Hypothalamus (tissue), 51 donors: ENCODE data around the gene ZNF580.
A peak's percentile ranks its signal among the peaks of the same experiment; 100 is the strongest.

ENCODE experiments used
- DNase-seq, 51 donors: peaks; one replicate each; lab custom pipeline; 2025; lab: John Stamatoyannopoulos, UW

The ZNF580 gene

DNA sequence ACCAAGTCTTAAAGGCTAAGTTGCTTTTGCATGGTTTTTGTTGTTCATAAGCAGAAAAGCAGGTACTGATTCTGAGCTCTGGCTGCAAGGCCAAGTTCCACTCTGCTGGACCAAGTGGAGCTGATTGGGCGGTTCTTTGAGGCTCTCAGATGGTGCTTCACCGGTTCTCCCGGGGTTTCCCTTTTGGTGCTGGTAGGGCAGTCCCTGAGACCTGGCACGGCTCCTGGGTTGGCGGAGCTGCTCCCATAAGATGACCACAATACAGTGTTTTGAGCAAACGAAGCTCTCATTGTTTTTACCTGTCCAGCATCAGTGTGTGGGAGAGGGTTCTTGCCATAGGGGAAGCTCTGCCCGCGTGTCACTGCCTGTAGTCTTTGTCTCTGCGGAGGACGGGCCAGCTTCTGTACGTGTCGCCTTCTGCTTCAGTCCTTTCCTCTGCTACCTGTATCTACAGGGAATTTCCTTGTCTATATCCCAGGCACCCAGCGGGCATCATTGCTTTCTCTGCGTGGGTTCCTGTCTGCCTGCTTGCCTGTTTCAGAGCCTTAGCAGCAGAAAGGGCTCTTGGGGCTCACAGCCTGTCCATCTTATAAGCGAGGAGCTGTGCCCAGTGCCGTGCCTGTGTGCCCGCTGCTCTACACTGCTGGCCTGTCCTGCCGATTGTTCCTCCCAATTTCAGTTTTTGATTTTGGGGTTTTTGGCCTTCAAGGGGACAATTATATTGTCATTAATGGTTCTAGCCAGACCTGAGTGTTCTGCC lies 16.4 kb downstream of the ZNF580 start:
- no peak for DNase-seq

DNA sequence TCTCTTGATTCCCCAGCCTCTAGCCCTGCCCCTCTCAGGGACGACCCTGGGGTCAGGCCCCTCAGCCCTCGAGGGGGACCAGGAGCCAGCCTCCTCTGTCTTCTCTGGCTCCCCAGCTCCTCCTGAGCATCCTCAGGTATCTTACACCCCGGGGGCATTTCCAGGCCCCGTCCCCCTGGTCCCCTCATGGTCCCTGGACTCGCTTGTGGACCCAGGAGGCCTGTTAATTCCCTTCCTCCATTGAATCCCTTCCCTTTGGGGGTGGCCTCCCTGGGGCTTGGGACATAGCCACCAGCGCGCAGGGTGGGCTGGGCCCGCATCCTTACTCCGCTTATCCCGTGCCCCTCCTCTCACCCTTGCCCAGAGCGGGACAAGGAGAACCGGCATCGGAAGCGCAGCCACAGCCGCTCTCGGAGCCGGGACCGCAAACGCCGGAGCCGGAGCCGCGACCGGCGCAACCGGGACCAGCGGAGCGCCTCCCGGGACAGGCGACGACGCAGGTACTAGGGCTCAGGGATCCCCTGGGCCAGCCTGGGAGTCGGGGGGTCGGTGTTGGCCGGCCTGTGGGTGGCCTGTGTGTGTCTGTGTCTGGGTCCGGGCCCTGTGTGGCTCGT lies 18.2 kb downstream of the ZNF580 start:
- DNase-seq, result no peak

DNA sequence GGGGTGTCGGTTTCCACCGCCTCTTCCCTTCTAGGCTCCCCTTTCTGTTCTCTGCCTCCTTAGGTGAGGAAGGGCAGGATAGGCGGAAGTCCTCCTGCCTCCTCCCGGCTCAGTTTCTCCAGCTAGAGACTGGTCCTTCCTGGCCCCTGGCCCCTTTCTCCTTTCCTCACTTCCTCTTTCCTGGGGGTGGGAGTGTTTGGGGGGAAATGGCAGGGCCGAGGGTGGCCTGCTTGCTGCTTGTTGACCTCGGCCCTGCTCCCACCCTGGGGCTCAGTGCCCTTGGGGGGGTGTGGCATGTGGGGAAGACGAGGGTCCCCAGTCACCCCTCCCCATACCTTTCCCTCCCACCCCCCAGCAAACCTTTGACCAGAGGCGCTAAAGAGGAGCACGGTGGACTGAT lies 19.0 kb downstream of the ZNF580 start:
- DNase-seq, result no peak

DNA sequence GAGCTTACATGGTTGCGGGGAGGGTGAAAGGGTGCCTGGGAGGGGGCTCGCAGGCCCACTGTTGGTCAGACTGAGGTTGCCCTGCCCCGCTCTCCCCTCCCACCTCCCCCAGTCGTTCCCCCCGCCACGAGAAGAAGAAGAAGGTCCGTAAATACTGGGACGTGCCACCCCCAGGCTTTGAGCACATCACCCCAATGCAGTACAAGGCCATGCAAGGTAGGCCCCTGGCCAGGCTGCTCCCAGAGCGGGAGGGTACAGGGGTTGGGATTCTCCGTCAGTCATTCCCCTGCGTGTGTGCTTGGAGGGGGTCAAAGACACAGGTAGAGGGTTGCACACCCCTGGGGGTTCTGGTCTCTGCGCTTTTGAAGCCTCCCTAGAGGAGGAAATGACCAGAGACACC lies 19.6 kb downstream of the ZNF580 start:
- DNase-seq, result no peak

DNA sequence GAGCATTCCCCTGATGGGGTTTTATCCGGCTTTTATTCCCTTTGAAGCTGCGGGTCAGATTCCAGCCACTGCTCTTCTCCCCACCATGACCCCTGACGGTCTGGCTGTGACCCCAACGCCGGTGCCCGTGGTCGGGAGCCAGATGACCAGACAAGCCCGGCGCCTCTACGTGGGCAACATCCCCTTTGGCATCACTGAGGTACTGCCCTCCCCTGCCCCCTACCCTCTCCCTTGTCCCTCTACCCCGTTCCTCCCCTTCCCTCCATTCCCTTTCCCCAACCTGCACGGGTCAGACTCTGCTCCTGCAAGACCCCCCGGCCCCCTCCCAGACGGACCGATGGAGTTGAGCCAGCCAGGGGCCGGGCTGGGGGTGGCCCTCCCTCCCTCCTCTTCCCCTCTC lies 20.2 kb downstream of the ZNF580 start:
- no peak for DNase-seq

DNA sequence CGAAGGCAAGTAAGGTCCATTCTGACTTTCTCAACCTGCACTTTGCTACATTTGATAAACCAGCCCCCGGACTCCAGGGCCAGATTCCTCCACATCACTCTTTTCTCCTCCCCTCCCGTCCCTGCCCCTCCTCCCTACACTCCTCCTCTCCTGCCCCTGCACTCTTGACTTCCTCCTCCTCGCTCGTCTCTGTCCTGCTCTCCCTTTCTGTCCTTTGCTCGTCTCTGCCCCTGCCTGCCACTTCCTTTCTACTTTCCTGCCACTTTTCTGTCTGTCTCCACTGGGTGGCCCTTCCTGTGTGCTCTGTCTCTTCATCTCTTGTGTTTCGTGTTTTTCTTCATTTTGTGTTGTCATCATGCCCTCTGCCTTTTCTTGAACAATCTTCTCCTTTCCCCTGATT lies 21.0 kb downstream of the ZNF580 start:
- DNase-seq, result no peak

DNA sequence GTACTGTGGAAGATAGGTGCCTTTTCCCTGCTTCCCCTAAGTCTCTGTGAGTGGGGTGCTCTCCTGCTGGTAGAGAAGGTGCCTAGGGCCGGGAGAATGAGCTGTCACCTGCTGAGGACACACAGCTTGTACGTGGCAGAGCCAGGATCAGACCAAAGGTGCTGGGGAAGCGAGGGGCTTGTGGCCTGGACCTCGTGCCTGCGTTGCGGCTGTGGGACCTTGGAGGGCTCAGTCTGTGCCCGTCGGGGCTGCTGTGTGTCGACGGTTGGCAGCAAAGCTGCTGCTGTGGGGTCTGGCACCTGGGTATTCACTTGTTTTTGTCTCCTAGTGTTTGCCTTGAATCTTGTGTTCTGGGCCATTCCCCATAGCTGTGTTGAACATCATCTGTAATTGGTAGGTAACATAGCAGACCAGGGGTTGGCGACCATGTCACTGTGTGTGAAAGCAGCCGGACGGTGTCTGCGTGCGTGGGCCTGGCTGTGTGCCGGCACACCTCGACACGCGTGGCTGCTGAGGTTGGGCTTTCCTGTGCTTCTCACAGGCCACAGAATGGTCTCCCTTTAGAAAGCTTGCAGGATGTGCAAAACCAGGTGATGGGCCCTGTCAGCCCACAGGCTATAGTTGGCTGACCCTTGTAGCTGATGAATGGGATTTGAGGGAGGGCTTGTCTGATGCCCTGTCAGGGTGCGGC lies 23.2 kb downstream of the ZNF580 start:
- no peak for DNase-seq

DNA sequence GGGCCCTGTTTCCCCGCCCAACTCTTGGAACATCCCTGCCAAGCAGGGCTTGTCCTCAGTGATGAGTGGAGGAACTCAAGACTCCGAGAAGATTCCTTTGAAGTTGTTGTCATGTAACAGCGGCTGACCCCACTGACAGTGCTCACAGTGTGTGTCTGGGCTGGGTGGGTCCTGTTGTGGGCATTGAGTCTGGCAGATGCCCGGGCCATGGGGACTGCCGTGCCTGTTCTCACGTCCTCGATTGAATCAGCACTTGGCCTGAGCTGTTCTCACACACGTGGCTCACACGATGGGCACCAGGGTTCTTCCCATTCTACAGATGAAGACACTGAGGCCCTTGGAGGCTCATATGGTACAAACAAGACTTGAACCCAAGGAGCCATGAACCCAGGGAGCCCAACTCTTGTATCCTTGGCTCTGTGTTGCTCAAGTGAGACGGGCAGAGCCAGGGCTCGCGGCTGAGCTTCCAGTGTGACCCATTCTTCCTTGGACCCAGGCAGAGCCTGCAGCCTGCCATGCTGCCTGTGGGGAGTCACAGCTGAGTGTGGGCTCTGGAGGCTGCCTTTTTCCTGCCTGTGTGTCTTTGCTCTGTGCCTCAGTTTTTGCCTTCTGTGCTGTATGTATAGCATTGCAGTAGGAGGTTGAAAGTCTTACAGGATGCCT lies 25.7 kb downstream of the ZNF580 start:
- DNase-seq, result no peak

DNA sequence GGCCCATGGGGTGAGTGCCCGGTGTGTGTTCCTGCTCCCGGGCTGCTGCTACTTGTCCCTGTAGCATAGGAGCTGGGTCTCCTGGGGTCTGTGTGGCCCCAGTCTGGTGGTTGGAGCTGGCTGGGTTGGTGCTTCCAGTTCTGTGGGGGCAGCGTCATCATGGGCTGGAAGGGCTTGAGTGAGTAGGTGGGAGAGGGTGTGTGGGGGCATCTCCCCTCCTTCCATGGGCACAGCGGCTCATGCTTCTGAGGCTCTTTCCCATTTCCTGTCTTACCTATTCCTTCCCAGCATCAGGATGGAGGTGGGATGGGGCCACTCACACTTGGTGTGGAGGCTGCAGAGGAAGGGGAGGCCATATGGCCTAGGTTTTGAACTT lies 26.2 kb downstream of the ZNF580 start:
- DNase-seq, result no peak

DNA sequence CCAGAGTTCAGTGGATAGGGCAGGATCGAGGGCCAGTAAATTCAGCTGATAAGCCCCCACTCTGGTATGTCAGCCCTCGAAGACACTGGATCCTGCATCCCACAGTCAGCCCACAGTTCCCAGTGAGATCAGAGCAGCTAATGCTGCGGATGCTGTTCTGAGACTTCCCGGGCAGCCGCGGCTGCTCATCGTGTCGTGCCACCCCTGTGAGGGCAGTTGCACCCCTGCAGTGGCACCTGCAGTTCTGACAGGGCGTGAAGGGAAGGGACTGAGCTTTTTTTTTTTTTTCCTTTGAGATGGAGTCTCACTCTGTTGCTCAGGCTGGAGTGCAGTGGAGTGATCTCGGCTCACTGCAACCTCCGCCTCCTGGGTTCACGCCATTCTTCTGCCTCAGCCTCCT lies 26.7 kb downstream of the ZNF580 start:
- DNase-seq, result no peak

DNA sequence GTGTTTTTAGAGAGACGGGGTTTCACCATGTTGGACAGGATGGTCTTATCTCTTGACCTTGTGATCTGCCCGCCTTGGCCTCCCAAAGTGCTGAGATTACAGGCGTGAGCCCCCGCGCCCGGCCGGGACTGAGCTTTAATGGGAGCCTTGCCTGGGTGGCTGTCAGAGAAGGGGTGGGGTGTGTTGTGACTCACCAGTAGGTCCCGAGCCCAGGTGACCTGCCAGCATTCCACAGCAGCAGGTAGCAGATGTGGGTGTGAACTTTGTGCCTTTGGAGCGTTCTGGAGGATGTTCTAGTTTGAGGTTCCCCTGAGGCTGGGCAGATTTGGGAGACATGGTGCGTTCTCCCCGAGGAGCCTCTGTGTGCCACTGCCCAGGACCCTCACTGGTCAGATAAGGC lies 27.2 kb downstream of the ZNF580 start:
- no peak for DNase-seq

DNA sequence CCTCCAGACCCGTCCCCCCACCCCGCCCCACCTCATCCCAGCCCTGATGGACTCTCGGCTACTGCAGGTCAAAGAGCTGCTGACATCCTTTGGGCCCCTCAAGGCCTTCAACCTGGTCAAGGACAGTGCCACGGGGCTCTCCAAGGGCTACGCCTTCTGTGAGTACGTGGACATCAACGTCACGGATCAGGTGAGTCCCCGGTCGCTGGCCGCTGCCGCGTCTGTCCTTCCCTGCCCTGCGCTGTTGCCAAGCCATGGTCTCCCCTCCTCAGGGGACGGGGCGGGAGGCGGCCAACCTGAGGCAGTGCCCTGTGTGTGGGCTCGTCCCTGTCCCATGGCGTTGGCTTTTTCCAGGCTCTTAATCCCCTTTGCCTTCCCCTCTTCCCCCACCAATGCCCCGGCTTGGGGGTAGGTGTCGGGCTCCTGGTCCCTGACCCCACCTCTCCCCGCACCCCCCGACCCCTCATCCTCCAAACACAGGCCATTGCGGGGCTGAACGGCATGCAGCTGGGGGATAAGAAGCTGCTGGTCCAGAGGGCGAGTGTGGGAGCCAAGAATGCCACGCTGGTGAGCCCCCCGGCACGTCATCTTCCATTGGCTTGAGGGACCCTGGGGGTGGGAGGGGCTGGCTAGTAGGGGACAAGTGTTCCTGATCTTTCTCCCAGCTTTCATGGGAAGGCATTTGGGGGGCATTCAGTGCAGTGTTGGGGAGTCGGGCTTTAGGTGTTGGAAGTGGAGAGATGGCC lies 28.0 kb downstream of the ZNF580 start:
- no peak for DNase-seq

DNA sequence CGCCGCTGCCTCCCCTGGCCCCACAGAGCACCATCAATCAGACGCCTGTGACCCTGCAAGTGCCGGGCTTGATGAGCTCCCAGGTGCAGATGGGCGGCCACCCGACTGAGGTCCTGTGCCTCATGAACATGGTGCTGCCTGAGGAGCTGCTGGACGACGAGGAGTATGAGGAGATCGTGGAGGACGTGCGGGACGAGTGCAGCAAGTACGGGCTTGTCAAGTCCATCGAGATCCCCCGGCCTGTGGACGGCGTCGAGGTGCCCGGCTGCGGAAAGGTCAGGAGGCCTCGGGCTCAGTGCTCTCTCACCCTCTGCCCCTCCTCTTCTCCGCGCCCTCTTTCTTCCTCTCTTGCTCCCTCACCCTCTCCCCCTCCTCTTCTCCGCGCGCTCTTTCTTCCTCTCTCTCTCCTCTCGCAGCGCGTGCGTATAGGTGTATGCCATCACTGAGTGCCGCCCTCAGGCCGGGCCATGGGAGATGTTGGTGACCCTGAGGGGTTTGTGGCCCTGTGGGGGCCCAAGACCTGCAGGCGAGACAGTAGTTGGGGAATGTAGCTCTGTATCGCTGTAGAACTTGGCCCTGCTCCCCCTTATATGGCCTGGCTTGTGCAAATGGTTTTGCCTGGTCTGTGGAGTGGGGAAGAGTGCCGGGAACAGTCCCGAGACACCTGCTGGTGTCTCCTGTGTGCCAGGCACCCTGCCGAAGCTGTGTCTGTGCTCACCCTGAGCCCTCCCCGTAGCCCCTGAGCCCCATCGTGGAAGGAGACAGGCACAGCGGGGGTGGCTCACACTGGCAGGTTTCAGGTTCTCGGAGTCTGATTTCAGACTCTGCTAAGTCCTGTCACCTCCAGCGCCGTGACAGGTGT lies 28.8 kb downstream of the ZNF580 start:
- no peak for DNase-seq

DNA sequence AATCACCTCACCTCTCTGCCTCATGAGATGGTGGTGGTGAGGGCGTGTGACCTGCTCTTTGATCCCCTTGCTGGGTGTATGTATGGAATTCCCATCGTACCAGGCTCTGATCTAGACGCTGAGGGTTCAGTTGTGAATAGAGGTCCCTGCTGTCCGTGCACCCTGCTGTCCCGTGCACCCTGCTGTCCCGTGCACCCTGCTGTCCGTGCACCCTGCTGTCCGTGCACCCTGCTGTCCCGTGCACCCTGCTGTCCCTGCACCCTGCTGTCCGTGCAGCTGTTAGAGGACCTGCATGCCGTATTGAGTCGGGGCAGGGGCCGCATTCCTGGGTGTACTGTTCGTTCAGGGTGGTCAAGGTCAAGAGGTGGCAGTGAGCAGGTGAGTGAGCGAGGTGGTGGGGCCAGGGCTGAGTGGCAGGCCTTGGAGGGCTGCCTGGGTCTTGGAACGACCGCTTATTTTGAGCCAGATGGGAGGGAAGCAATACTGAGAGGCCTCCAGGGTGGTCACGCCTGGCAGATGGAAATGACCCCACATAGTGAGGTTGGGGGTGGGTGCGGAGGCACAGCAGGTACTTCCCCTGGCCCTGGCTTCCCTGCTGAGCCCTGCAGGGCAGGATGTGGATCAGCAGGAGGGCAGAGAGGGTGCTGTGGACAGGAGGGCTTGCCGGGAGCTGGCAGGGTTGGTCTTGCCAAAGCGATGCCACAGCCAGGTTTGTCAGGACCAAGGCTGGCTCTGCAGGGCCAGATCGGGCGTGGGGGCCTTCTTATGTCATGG lies 29.7 kb downstream of the ZNF580 start:
- peak in 18 of 51 donors; percentile 2 to 36 (median 14) for DNase-seq

DNA sequence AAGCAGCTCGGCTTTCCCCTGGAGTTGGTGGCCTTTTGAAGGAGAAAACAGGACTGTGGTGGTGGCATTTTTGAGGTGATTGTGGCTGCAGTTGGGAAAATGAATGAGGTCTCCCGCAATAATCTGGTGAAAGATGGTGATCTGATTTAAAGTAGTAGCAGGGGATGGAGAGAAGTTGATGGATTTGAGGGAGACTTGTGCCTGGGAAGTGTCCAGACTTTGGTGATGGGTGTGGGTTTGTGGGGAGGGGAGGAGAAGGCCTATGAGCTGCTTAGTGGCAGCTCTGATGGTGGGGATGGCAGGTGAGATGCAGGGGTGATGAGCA lies 30.2 kb downstream of the ZNF580 start:
- DNase-seq, result no peak

DNA sequence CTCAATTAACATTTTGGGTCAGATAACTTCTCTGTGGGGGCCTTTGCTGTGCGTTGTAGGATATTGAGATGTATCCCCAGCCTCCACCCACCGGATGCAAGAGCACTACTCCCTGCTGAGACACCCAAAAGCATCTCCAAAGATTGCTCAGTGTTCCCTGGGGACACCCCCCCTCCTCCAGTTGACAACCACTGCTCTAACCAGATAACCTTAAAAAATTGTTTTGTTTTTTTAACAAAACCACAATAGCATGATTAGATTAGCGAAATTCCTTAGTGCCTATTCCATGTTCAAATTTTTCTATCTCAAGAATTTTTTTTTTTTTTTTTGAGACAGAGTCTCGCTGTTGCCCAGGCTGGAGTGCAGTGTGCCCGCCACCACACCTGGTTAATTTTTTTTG lies 31.6 kb downstream of the ZNF580 start:
- no peak for DNase-seq

DNA sequence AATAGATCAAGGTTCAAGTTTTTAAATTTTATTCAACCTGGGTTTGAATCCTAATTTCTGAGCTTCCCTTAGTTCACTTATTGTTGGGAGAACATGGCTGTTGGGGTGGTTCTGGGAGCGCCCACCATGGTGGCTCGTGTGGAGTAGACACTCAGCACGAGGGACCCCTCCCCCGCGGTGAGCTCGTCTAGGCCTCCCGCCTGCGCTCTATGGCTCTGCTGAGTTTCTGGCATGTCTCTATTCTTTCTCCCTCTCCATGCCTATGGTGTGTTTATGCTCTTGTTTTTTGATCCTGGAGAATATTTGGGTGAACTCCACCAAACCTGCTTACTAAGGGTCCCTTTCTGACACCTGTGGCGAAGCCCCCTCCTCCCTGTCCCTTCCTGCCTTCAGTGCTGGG lies 32.7 kb downstream of the ZNF580 start:
- no peak for DNase-seq

DNA sequence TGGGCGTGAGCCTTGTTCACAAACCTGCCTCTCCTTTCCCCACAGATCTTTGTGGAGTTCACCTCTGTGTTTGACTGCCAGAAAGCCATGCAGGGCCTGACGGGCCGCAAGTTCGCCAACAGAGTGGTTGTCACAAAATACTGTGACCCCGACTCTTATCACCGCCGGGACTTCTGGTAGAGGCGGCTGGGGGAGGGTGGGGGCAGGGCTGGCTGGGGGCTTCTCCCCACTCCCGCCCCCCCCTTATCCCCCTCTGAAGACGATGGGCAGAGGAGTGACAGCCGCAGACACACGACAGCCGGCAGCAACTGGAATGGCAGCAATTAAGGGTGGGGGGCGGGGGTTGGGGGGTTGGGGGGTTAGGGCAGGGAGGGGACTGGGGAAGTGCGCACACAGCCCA lies 33.1 kb downstream of the ZNF580 start:
- DNase-seq, result no peak

DNA sequence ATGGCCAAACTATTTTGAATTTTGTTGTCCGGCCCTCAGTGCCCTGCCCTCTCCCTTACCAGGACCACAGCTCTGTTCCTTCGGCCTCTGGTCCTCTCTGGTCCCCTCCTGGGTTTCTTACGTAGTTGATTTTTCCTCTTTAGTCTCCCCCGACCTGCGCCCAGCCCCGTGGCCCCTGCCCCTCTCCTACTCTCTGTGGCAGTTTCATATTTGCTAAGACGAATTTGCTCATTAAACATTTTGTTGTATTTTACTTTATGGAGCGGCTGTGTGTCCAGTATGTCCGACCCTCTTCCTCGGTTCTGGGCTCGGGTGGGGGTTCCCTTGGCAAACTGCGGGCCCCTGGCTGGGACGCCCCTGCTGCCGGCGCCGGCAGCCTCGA lies 33.6 kb downstream of the ZNF580 start:
- DNase-seq, result no peak
